ENCODE measurements around the gene EYS. TPM values are rescaled to one million over a fixed set of nuclear protein-coding genes. Genes with fewer than 3 reads are reported as not detected.

The EYS gene
- total and polyA plus RNA-seq, 9 of the 15 experiments (the other 6 are each of a cell fraction or from before 2014, with no cell fraction given), result 0.03 to 0.36 (median 0.10) TPM; not detected in 2

DNA sequence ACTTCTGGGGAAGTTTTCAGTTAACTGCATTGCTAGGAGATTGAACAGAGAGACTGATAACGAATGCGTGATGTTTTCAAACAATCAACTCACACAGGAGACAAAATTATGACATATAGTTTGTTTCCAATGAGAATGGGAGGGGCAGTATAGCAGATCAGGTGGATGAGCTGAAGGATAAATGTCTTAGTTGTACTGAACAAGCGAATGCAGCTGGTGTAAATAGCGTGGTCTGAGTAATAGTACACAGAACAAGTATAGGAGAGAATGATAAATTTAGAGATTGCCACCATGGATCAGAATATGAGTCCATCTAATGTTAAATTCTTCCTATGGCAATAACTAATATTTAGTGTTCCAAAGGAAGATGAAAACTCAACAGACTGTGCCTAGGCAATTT lies 858.6 kb downstream of the EYS start (continued):
- TF ChIP-seq SP2 (IDR thresholded peaks at IDR 0.05; ENCODE audit: extremely low read depth, low read depth, low read length, poor library complexity, severe bottlenecking), result no peak
- TF ChIP-seq, protein P1, sequence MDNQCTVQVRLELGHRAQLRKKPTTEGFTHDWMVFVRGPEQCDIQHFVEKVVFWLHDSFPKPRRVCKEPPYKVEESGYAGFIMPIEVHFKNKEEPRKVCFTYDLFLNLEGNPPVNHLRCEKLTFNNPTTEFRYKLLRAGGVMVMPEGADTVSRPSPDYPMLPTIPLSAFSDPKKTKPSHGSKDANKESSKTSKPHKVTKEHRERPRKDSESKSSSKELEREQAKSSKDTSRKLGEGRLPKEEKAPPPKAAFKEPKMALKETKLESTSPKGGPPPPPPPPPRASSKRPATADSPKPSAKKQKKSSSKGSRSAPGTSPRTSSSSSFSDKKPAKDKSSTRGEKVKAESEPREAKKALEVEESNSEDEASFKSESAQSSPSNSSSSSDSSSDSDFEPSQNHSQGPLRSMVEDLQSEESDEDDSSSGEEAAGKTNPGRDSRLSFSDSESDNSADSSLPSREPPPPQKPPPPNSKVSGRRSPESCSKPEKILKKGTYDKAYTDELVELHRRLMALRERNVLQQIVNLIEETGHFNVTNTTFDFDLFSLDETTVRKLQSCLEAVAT (IDR thresholded peaks at IDR 0.05), result no peak

DNA sequence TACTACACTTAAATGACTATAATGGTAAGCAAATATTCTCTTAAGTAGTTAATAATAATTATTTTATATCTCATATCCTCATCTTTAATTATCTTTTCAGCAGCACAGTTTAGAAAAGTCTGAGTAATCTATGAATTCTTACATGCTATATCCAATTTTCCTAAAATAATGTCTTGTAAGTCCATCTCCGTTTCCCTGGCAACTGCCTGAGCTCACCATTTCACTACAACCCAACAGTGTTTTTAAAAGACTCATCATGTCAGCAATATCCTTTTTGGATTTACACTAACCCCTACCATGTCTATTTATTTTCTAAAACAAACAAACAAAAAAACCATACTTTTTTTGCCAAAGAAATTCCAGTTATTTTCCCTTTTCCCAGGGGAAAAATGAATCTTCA lies 859.6 kb downstream of the EYS start:
- no peak for TF ChIP-seq LCOR (CRISPR knock-in tag; IDR thresholded peaks at IDR 0.05)
- no peak for TF ChIP-seq CSDE1 (IDR thresholded peaks at IDR 0.05)
- Histone ChIP-seq H4K20me1 (replicated peaks; ENCODE audit: control insufficient read depth, insufficient read depth, low read length) (no peaks in the 10 kb centered on the region), H3K9me3 (replicated peaks; ENCODE audit: control insufficient read depth, insufficient read depth, low read depth, low read length) (no peaks in the 10 kb centered on the region), H3K4me1 (replicated peaks in 1 of 2; ENCODE audit: control insufficient read depth in 2 of 2, insufficient read depth in 2 of 2, low read length in 2 of 2) (no peaks in the 10 kb centered on the region), H3K36me3 (ENCODE audit: control insufficient read depth, insufficient read depth, low read length) (no peaks in the 10 kb centered on the region), H2AFZ (ENCODE audit: low read depth, low read length) (no peak overlapping the region), H3K27me3 (ENCODE audit: control insufficient read depth in 2 of 2, insufficient read depth in 2 of 2, low read length in 2 of 2) (no peaks in the 10 kb centered on the region), H3K4me3 (no peak overlapping the region), H3K27ac (ENCODE audit: extremely low read depth, low read depth, low read length) (no peak overlapping the region), H3K9me1 (ENCODE audit: control insufficient read depth, insufficient read depth, low read length) (no peaks in the 10 kb centered on the region), H3K4me2 (ENCODE audit: insufficient read depth, low read length) (no peak overlapping the region), H3K9ac (ENCODE audit: insufficient read depth in 1 of 2, low read depth in 2 of 2, low read length in 2 of 2) (no peak overlapping the region), H3K79me2 (ENCODE audit: control insufficient read depth, insufficient read depth, low read length) (no peaks in the 10 kb centered on the region)
- whole genome bisulfite sequencing (ENCODE audit: insufficient coverage, low coverage, missing lambda C conversion rate), result 0% methylated on average over 1 of the region's 1 CpG
- ATAC-seq, result no peak
- intact Hi-C loops (cut with micrococcal nuclease), result no loop called here
- ChIA-PET POLR2A (no interaction called here), CTCF (ENCODE audit: low intra/inter-chr PET ratio) (no interaction called here)
- no peak for DNase-seq (ENCODE audit: extremely low read depth in 1 of 4, low spot score in 3 of 4)
- FAIRE-seq, result no peak
- no TSS peak for BruUV-seq (replicated peaks)
- in situ Hi-C loops (cut with MboI), result no loop called here
